Tibial nerve (tissue), 4 donors: ENCODE results near the gene DGUOK. TPM values are rescaled to one million over a fixed set of nuclear protein-coding genes. Genes with fewer than 3 reads are reported as not detected.
"Not testable (repeated sequence)": the region's sequence is repeated elsewhere in the genome, so short reads cannot be mapped to it uniquely, and the experiment has no call there.

Source experiments
- DNase-seq, 2 donors: peaks; one replicate each; pipeline ENCODE4 v3.0.0-alpha.2; 2019; ENCODE audit warnings: low spot score in 2 of 2
- H3K27ac ChIP-seq, 4 donors: fragments of 200-600 bp; sonication (generic) in 3 of 4; one replicate each; pipeline ENCODE4 v1.5.1; 2017 to 2019; ENCODE audit warnings: mild to moderate bottlenecking in 1 of 4
- H3K27me3 ChIP-seq, 2 donors: fragments of 200-600 bp; sonication (generic) in 1 of 2; one replicate each; pipeline versions ENCODE4 v1.5.1 to v1.6.0; 2017 to 2019
- H3K36me3 ChIP-seq, 3 donors: fragments of 200-600 bp; sonication (generic); one replicate each; pipeline ENCODE4 v1.5.1; 2018 to 2019
- H3K4me1 ChIP-seq, 4 donors: fragments of 200-600 bp; sonication (generic) in 3 of 4; one replicate each; pipeline ENCODE4 v1.5.1; 2017 to 2019
- H3K4me3 ChIP-seq, 4 donors: fragments of 200-600 bp; sonication (generic) in 3 of 4; one replicate each; pipeline ENCODE4 v1.5.1; 2017 to 2019; ENCODE audit warnings: mild to moderate bottlenecking in 1 of 4, moderate library complexity in 1 of 4
- H3K9me3 ChIP-seq, 4 donors: fragments of 200-600 bp; sonication (generic) in 3 of 4; one replicate each; pipeline ENCODE4 v1.5.1; 2017 to 2019
- EP300 ChIP-seq, 2 donors: sonication (generic); formaldehyde crosslinking; IDR thresholded peaks; one replicate each; pipeline ENCODE4 v1.6.1; 2017; ENCODE audit warnings: antibody characterized with exemption in 2 of 2, mild to moderate bottlenecking in 1 of 2
- POLR2A ChIP-seq, 2 donors: fragments of 450-650 bp; IDR thresholded peaks; one replicate each; pipeline ENCODE4 v1.6.1; 2017; ENCODE audit warnings: antibody characterized with exemption in 2 of 2, mild to moderate bottlenecking in 2 of 2, moderate library complexity in 2 of 2
- WGBS, 2 donors: methylation state at CpG; one replicate each; pipeline ENCODE4 v1.1.5; 2018; 5-methylcytosine and 5-hydroxymethylcytosine counted together
- total RNA-seq, 4 donors: library from RNA; depleted of rRNA; stranded (reverse); fragments of >200 nt; gene quantifications; one replicate each; pipeline ENCODE4 v1.1.0, GENCODE V29; 2016
- TF ChIP-seq, protein P1 (sequence below), 5 experiments: fragments of 200-600 bp in 3 of 5; fragments of 450-650 bp in 2 of 5; sonication (generic) in 3 of 5; IDR thresholded peaks; one replicate each; pipeline ENCODE4 v1.5.1; 2016 to 2019; ENCODE audit warnings: antibody characterized with exemption in 5 of 5, mild to moderate bottlenecking in 3 of 5, moderate library complexity in 2 of 5

The DGUOK gene
- total RNA-seq, 4 donors from 2014 or later, result 36.9 to 63.9 (median 44.0) TPM

DNA sequence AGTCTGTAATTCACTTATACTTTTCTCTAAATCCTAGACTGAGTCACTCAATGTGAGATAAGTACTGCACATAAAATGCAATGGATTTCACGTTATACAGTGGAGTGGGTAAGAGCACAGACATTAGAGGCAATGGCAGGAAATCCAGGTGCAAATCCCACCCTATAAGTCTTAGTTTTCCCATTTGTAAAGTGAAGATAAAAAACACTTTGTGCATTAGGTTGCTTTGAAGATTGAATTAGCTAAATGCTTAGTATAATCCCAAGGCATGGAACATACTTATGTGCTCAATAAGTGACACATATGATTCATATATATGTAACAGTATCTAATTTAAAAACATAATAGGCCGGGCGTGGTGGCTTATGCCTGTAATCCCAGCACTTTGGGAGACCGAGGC, 23.4 kb upstream of the DGUOK start:
- H3K9me3 ChIP-seq, result no peaks in the 10 kb centered on the region
- H3K4me1 ChIP-seq, result no peaks in the 10 kb centered on the region
- no peak overlapping the region for H3K27ac ChIP-seq
- DNase-seq, result no peak
- no peaks in the 10 kb centered on the region for H3K27me3 ChIP-seq
- 84 to 85% methylated on average over 4 of the region's 4 CpGs for whole genome bisulfite sequencing, 2 donors
- TF ChIP-seq, protein P1, sequence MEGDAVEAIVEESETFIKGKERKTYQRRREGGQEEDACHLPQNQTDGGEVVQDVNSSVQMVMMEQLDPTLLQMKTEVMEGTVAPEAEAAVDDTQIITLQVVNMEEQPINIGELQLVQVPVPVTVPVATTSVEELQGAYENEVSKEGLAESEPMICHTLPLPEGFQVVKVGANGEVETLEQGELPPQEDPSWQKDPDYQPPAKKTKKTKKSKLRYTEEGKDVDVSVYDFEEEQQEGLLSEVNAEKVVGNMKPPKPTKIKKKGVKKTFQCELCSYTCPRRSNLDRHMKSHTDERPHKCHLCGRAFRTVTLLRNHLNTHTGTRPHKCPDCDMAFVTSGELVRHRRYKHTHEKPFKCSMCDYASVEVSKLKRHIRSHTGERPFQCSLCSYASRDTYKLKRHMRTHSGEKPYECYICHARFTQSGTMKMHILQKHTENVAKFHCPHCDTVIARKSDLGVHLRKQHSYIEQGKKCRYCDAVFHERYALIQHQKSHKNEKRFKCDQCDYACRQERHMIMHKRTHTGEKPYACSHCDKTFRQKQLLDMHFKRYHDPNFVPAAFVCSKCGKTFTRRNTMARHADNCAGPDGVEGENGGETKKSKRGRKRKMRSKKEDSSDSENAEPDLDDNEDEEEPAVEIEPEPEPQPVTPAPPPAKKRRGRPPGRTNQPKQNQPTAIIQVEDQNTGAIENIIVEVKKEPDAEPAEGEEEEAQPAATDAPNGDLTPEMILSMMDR (IDR thresholded peaks at IDR 0.05), result no peak
- no peak for TF ChIP-seq POLR2A (IDR thresholded peaks at IDR 0.05)
- no peak for TF ChIP-seq EP300 (IDR thresholded peaks at IDR 0.05)
- no peaks in the 10 kb centered on the region for H3K36me3 ChIP-seq
- no peak overlapping the region for H3K4me3 ChIP-seq

DNA sequence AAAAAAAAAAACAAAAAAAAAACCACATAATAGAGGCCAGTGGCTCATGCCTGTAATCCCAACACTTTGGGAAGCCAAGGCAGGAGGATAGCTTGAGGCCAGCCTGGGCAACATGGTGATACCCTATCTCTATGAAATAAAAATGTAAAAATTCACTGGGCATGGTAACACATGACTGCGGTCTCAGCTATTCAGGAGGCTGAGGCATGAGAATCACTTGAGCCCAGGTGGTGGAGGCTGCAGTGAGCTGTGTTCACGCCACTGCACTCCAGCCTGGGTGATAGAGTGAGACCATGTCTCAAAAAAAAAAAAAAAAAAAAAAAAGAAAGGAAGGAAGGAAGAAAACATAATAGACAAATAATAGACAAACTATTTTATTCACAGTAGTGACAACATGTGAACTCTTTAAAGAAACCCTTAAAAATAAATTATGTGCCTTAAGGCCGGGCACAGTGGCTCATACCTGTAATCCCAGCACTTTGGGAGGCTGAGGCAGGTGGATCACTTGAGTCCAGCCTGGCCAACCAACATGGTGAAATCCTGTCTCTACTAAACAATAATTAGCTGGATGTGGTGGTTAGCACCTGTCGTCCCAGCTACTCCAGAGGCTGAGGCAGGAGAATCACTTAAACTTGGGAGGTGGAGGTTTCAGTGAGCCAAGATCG, 22.6 kb upstream of the DGUOK start:
- not testable (repeated sequence) for H3K27me3 ChIP-seq, H3K4me1 ChIP-seq, DNase-seq, H3K9me3 ChIP-seq, H3K36me3 ChIP-seq, H3K27ac ChIP-seq, H3K4me3 ChIP-seq
- WGBS, 2 donors, result 90 to 95% methylated on average over 5 of the region's 5 CpGs

DNA sequence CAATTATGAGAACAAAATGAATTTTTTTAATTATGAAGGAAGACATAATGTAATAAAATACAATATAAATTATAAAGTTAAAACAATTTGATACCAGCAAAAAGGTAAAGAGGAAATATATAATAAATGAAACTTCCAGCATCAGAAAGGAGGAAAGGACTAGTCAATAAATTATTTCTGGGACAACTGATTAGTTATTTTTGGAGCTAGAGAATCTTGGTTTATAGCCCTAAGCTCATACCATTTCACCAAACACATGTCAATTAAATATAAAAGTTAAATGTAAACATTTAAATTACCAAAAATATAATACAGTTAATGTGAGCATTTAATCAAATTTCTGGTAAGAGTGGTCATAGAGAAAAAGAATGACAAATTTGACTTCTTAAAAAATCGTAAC, 21.7 kb upstream of the DGUOK start:
- TF ChIP-seq EP300 (IDR thresholded peaks at IDR 0.05), result no peak
- no peak for TF ChIP-seq POLR2A (IDR thresholded peaks at IDR 0.05)
- TF ChIP-seq, protein P1 (IDR thresholded peaks at IDR 0.05), result no peak
- WGBS, 2 donors, result 89 to 95% methylated on average over 1 of the region's 1 CpG
- H3K27ac ChIP-seq, result no peak overlapping the region
- H3K4me3 ChIP-seq, result no peak overlapping the region
- no peaks in the 10 kb centered on the region for H3K36me3 ChIP-seq
- no peaks in the 10 kb centered on the region for H3K4me1 ChIP-seq
- no peaks in the 10 kb centered on the region for H3K27me3 ChIP-seq
- no peak for DNase-seq
- no peaks in the 10 kb centered on the region for H3K9me3 ChIP-seq

DNA sequence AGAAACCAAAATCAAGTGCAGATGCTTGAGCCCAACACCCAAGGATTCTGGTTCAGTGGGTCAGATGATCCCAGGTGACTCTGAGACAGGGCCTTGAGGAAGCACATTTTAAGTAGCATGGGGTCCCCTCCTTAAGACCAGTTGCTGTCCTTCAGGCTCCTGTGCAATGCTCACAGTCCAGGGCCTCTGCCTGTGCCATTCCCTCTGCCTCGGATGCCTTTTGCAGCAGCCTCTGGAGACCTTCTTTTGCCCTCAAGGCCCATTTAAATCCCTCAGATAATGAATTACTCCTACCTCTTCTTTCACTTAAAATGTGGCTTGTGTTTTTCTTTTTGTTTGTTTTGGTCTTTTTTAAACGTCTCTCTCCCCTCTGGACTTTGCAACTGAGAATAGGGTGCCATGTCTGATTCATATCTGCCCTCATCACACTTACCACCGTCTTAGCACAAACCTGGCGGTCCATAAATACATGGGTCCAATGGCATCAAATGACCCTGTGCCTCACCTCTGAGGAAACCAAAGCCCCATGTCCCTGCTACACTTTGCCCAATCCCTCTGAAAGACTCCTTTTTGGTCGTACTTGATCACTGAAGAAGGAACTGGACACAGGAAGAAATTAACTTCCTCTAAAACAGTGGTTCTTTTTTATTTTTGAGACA, 19.7 kb upstream of the DGUOK start:
- TF ChIP-seq, protein P1 (IDR thresholded peaks at IDR 0.05), result no peak
- no peaks in the 10 kb centered on the region for H3K36me3 ChIP-seq
- no peak overlapping the region for H3K27ac ChIP-seq
- no peaks in the 10 kb centered on the region for H3K27me3 ChIP-seq
- DNase-seq, result no peak
- 62 to 69% methylated on average over 5 of the region's 5 CpGs for WGBS, 2 donors
- no peak overlapping the region for H3K4me3 ChIP-seq
- H3K4me1 ChIP-seq, result no peaks in the 10 kb centered on the region
- no peaks in the 10 kb centered on the region for H3K9me3 ChIP-seq

DNA sequence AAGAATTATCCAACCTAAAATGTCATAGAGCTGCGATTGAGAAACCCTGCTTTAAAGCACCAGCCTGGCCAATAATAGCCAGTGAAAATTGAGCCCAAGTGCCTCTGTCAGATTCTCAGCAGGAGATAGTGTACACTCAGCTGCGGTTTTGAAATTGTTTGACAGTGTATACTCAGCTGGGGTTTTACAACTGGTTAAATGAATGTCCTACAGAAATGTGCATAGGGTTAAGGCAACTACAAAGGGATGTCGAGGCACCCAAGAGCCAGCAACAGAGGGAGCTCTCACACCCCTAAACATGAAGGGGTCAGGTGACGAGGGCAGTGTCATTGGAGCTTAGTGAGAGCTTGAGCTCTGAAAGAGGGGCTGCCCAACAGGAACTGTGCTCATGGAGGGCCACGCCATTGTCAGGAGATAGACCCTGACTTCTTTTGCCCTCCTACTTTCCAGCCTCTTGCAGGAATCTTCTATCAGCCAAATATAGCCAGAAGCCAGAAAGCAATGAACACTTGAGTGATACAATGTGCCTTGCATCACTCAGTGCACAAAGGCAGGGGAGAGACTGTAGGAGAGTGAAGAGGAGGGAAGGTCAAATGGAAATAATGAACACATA, 18.7 kb upstream of the DGUOK start:
- H3K4me3 ChIP-seq, result no peak overlapping the region
- no peaks in the 10 kb centered on the region for H3K36me3 ChIP-seq
- H3K4me1 ChIP-seq, result no peaks in the 10 kb centered on the region
- H3K9me3 ChIP-seq, result no peaks in the 10 kb centered on the region
- H3K27me3 ChIP-seq, result no peaks in the 10 kb centered on the region
- no peak overlapping the region for H3K27ac ChIP-seq
- DNase-seq, result no peak
- TF ChIP-seq EP300 (IDR thresholded peaks at IDR 0.05) (no peak), POLR2A (IDR thresholded peaks at IDR 0.05) (no peak)
- TF ChIP-seq, protein P1 (IDR thresholded peaks at IDR 0.05), result no peak
- WGBS, 2 donors, result 51 to 52% methylated on average over 5 of the region's 5 CpGs
